ENCODE measurements around the gene RAB34.

The RAB34 gene

GRCh38 chr17:28685366-28685765 lies 32.3 kb downstream of the RAB34 start:
- H3K27ac ChIP-seq (ENCODE audit: low read depth, low read length): no peak overlapping the region
- TF ChIP-seq EZH2phosphoT487 (IDR thresholded peaks at IDR 0.05; ENCODE audit: borderline replicate concordance, low read length) (no peak), CTCF (IDR thresholded peaks at IDR 0.05; ENCODE audit: low read depth, low read length, poor library complexity, severe bottlenecking) (no peak)
- no peaks in the 10 kb centered on the region for H3F3A ChIP-seq (ENCODE audit: control insufficient read depth, insufficient read depth)
- no peaks in the 10 kb centered on the region for H3K79me2 ChIP-seq (ENCODE audit: control insufficient read depth, low read length)
- no peaks in the 10 kb centered on the region for H3K9me2 ChIP-seq (replicated peaks; ENCODE audit: control insufficient read depth, low read length)
- peaks cover 93% of the 10 kb centered on the region for H3K36me3 ChIP-seq (ENCODE audit: control insufficient read depth, low read length)
- no peak overlapping the region for H3K4me3 ChIP-seq (ENCODE audit: low read length)
- no peaks in the 10 kb centered on the region for H3K27me3 ChIP-seq (ENCODE audit: control insufficient read depth, low read length)
- H4K20me1 ChIP-seq (ENCODE audit: control insufficient read depth, insufficient read depth, low read depth, low read length): no peaks in the 10 kb centered on the region
- no peaks in the 10 kb centered on the region for H3K9me3 ChIP-seq (ENCODE audit: control insufficient read depth, insufficient read depth, low read length)
- H3K4me2 ChIP-seq (ENCODE audit: low read length): no peak overlapping the region
- no peaks in the 10 kb centered on the region for H3K4me1 ChIP-seq (ENCODE audit: control insufficient read depth, low read length)

- no peak overlapping the region for H3K27ac ChIP-seq (ENCODE audit: low read depth, low read length)
- H3K9me2 ChIP-seq (replicated peaks; ENCODE audit: control insufficient read depth, low read length): no peaks in the 10 kb centered on the region
- peaks cover 89% of the 10 kb centered on the region for H3K36me3 ChIP-seq (ENCODE audit: control insufficient read depth, low read length)
- no peaks in the 10 kb centered on the region for H3K79me2 ChIP-seq (ENCODE audit: control insufficient read depth, low read length)
- H3K27me3 ChIP-seq (ENCODE audit: control insufficient read depth, low read length): no peaks in the 10 kb centered on the region
- no peaks in the 10 kb centered on the region for H3K9me3 ChIP-seq (ENCODE audit: control insufficient read depth, insufficient read depth, low read length)
- H3K4me3 ChIP-seq (ENCODE audit: low read length): no peak overlapping the region
- no peaks in the 10 kb centered on the region for H3F3A ChIP-seq (ENCODE audit: control insufficient read depth, insufficient read depth)
- H3K4me2 ChIP-seq (ENCODE audit: low read length): no peak overlapping the region
- H3K4me1 ChIP-seq (ENCODE audit: control insufficient read depth, low read length): no peaks in the 10 kb centered on the region
- H4K20me1 ChIP-seq (ENCODE audit: control insufficient read depth, insufficient read depth, low read depth, low read length): no peaks in the 10 kb centered on the region
- TF ChIP-seq EZH2phosphoT487 (IDR thresholded peaks at IDR 0.05; ENCODE audit: borderline replicate concordance, low read length): no peak
- TF ChIP-seq CTCF (IDR thresholded peaks at IDR 0.05; ENCODE audit: low read depth, low read length, poor library complexity, severe bottlenecking): no peak
Observed at GRCh38 chr17:28684963-28685362, 32.7 kb downstream of the RAB34 start.

GRCh38 chr17:28682655-28683054 lies 35.0 kb downstream of the RAB34 start:
- TF ChIP-seq CTCF (IDR thresholded peaks at IDR 0.05; ENCODE audit: low read depth, low read length, poor library complexity, severe bottlenecking) (no peak), EZH2phosphoT487 (IDR thresholded peaks at IDR 0.05; ENCODE audit: borderline replicate concordance, low read length) (no peak)
- no peaks in the 10 kb centered on the region for H3K79me2 ChIP-seq (ENCODE audit: control insufficient read depth, low read length)
- no peak overlapping the region for H3K27ac ChIP-seq (ENCODE audit: low read depth, low read length)
- H3F3A ChIP-seq (ENCODE audit: control insufficient read depth, insufficient read depth): no peaks in the 10 kb centered on the region
- H3K4me3 ChIP-seq (ENCODE audit: low read length): no peak overlapping the region
- peaks cover 80% of the 10 kb centered on the region for H3K36me3 ChIP-seq (ENCODE audit: control insufficient read depth, low read length)
- no peaks in the 10 kb centered on the region for H3K9me2 ChIP-seq (replicated peaks; ENCODE audit: control insufficient read depth, low read length)
- H3K4me1 ChIP-seq (ENCODE audit: control insufficient read depth, low read length): no peaks in the 10 kb centered on the region
- H3K4me2 ChIP-seq (ENCODE audit: low read length): no peak overlapping the region
- no peaks in the 10 kb centered on the region for H3K9me3 ChIP-seq (ENCODE audit: control insufficient read depth, insufficient read depth, low read length)
- H3K27me3 ChIP-seq (ENCODE audit: control insufficient read depth, low read length): no peaks in the 10 kb centered on the region
- H4K20me1 ChIP-seq (ENCODE audit: control insufficient read depth, insufficient read depth, low read depth, low read length): no peaks in the 10 kb centered on the region

- no peak overlapping the region for H3K4me2 ChIP-seq (ENCODE audit: low read length)
- no peak for TF ChIP-seq EZH2phosphoT487 (IDR thresholded peaks at IDR 0.05; ENCODE audit: borderline replicate concordance, low read length)
- peak; percentile 64 for TF ChIP-seq CTCF (IDR thresholded peaks at IDR 0.05; ENCODE audit: low read depth, low read length, poor library complexity, severe bottlenecking)
- no peak overlapping the region for H3K27ac ChIP-seq (ENCODE audit: low read depth, low read length)
- H3K9me2 ChIP-seq (replicated peaks; ENCODE audit: control insufficient read depth, low read length): no peaks in the 10 kb centered on the region
- no peaks in the 10 kb centered on the region for H4K20me1 ChIP-seq (ENCODE audit: control insufficient read depth, insufficient read depth, low read depth, low read length)
- H3F3A ChIP-seq (ENCODE audit: control insufficient read depth, insufficient read depth): no peaks in the 10 kb centered on the region
- peaks cover 5% of the 10 kb centered on the region; the same call in 1 of the 2 replicates for H3K79me2 ChIP-seq (ENCODE audit: control insufficient read depth, low read length)
- H3K9me3 ChIP-seq (ENCODE audit: control insufficient read depth, insufficient read depth, low read length): no peaks in the 10 kb centered on the region
- peaks cover 83% of the 10 kb centered on the region for H3K36me3 ChIP-seq (ENCODE audit: control insufficient read depth, low read length)
- no peaks in the 10 kb centered on the region for H3K4me1 ChIP-seq (ENCODE audit: control insufficient read depth, low read length)
- no peak overlapping the region for H3K4me3 ChIP-seq (ENCODE audit: low read length)
- H3K27me3 ChIP-seq (ENCODE audit: control insufficient read depth, low read length): no peaks in the 10 kb centered on the region
Observed at GRCh38 chr17:28675980-28676379, 41.7 kb downstream of the RAB34 start.
